ENCODE results near the gene TCF19.
"Not testable (repeated sequence)": the region's sequence is repeated elsewhere in the genome, so short reads cannot be mapped to it uniquely, and the experiment has no call there.

The TCF19 gene

GRCh38 chr6:31162463-31163165 is 4.2 kb downstream of the TCF19 start:
- no peak for DNase-seq

- no peak for DNase-seq
These were observed 5.5 kb downstream of the TCF19 start for GRCh38 chr6:31163922-31164321.

- not testable (repeated sequence) for DNase-seq
These were observed 6.2 kb downstream of the TCF19 start for GRCh38 chr6:31164475-31165063.

- not testable (repeated sequence) for DNase-seq
These were observed 6.9 kb downstream of the TCF19 start for GRCh38 chr6:31165064-31165832.

GRCh38 chr6:31165986-31166385 is 7.6 kb downstream of the TCF19 start:
- DNase-seq, result no peak

GRCh38 chr6:31168606-31169005 is 10.2 kb downstream of the TCF19 start:
- DNase-seq, result no peak

- DNase-seq, result no peak
These were observed 10.9 kb downstream of the TCF19 start for GRCh38 chr6:31169123-31169857.

- DNase-seq, result not testable (repeated sequence)
These were observed 11.6 kb downstream of the TCF19 start for GRCh38 chr6:31169858-31170599.

GRCh38 chr6:31170600-31170881 is 12.2 kb downstream of the TCF19 start, which contains the start of gene POU5F1:
TSS of gene POU5F1 (minus strand) at chr6:31170682. CDS start at chr6:31170620, 62 bp downstream.
- DNase-seq, result no peak

GRCh38 chr6:31170987-31171671 is 12.7 kb downstream of the TCF19 start:
- no peak for DNase-seq

- no peak for DNase-seq
These were observed 13.8 kb downstream of the TCF19 start for GRCh38 chr6:31171931-31172905.

GRCh38 chr6:31172973-31173384 is 14.6 kb downstream of the TCF19 start:
- no peak for DNase-seq

GRCh38 chr6:31173406-31173805 is 15.0 kb downstream of the TCF19 start:
- no peak for DNase-seq

- no peak for DNase-seq
These were observed 16.0 kb downstream of the TCF19 start for GRCh38 chr6:31174378-31174777.

- DNase-seq, result peak in 1 of 5 experiments; percentile 53
These were observed 17.6 kb downstream of the TCF19 start for GRCh38 chr6:31175971-31176370.

- peak in 1 of 5 experiments; percentile 77 for DNase-seq
These were observed 20.0 kb downstream of the TCF19 start for GRCh38 chr6:31178143-31179041.

GRCh38 chr6:31179042-31179386 is 20.6 kb downstream of the TCF19 start:
- no peak for DNase-seq

- DNase-seq, result no peak
These were observed 21.5 kb downstream of the TCF19 start for GRCh38 chr6:31179896-31180295.

GRCh38 chr6:31180500-31180899 is 22.1 kb downstream of the TCF19 start:
- DNase-seq, result peak; percentile 41 to 79 (median 58)

GRCh38 chr6:31183287-31183686 is 24.9 kb downstream of the TCF19 start:
- not testable (repeated sequence) for DNase-seq

Measured in T-helper 2 cell (primary cell).